Measurements from ENCODE around the gene AP2A1. TPM values are rescaled to one million over a fixed set of nuclear protein-coding genes. Genes with fewer than 3 reads are reported as not detected.
A peak's percentile ranks its signal among the peaks of the same experiment; 100 is the strongest.

Gene AP2A1
- total RNA-seq, 1 experiment from 2014 or later: 119 TPM

- Mint-ChIP-seq H3K27ac (no peak overlapping the region; the same call in 1 of the 2 replicates), H3K36me3 (peaks cover 21% of the 10 kb centered on the region), H3K27me3 (ENCODE audit: low read depth) (peaks cover 3% of the 10 kb centered on the region; the same call in 1 of the 2 replicates), H3K9me3 (peaks cover 10% of the 10 kb centered on the region), H3K4me3 (peak overlapping the region; percentile 29), H3K4me1 (peaks cover 22% of the 10 kb centered on the region)
- POLR2A ChIA-PET: interaction anchor here (2.6 kb wide), 1 partner anchor 20 kb away, joined by 13 read pairs; no protein-coding TSS in a partner anchor
- no peak for TF ChIP-seq E2F4 (CRISPR knock-in tag; IDR thresholded peaks at IDR 0.05; ENCODE audit: borderline replicate concordance, low read depth)
- TF ChIP-seq IRF1 (CRISPR knock-in tag; IDR thresholded peaks at IDR 0.05): no peak
- TF ChIP-seq CDX4 (CRISPR knock-in tag; IDR thresholded peaks at IDR 0.05; ENCODE audit: borderline replicate concordance): no peak
- no peak for TF ChIP-seq SP1 (CRISPR knock-in tag; conservative IDR thresholded peaks at IDR 0.05)
- no peak for TF ChIP-seq ARID4B (CRISPR knock-in tag; IDR thresholded peaks at IDR 0.05; ENCODE audit: borderline replicate concordance)
- CTCF ChIA-PET: interaction anchor here (1.2 kb wide), 1 partner anchor 36 kb away, joined by 4 read pairs; the partner anchor contains the start of gene FUZ
- DNase-seq (ENCODE audit: low spot score) (no peak), ATAC-seq (no peak)
These were observed 82.1 kb downstream of the AP2A1 start for GRCh38 chr19:49848938-49849337.

GRCh38 chr19:49849433-49850220 is 82.8 kb downstream of the AP2A1 start:
- ChIA-PET POLR2A (interaction anchor here (1.2 to 2.6 kb wide), 4 partner anchors 12 to 36 kb away, joined by 3 to 13 read pairs (median 6); partner anchors contain the start of gene FUZ), CTCF (interaction anchor here (0.6 to 2.5 kb wide), 6 partner anchors 10 to 98 kb away, joined by 3 to 22 read pairs (median 4); partner anchors contain the start of gene FUZ)
- TF ChIP-seq ETV6 (CRISPR knock-in tag; IDR thresholded peaks at IDR 0.05): no peak
- TF ChIP-seq TCF7 (CRISPR knock-in tag; IDR thresholded peaks at IDR 0.05; ENCODE audit: low read depth): no peak
- TF ChIP-seq MXD4 (CRISPR knock-in tag; IDR thresholded peaks at IDR 0.05; ENCODE audit: borderline replicate concordance): no peak
- no peak for TF ChIP-seq RELA (CRISPR knock-in tag; IDR thresholded peaks at IDR 0.05; ENCODE audit: borderline replicate concordance)
- TF ChIP-seq IRF2 (CRISPR knock-in tag; IDR thresholded peaks at IDR 0.05; ENCODE audit: borderline replicate concordance, low read depth): no peak
- no peak for TF ChIP-seq ZNF512 (CRISPR knock-in tag; IDR thresholded peaks at IDR 0.05; ENCODE audit: borderline replicate concordance)
- TF ChIP-seq SMAD3 (CRISPR knock-in tag; IDR thresholded peaks at IDR 0.05; ENCODE audit: borderline replicate concordance): no peak
- no peak for TF ChIP-seq NR1H2 (CRISPR knock-in tag; IDR thresholded peaks at IDR 0.05)
- no peak for TF ChIP-seq CDX4 (CRISPR knock-in tag; IDR thresholded peaks at IDR 0.05; ENCODE audit: borderline replicate concordance)
- no peak for TF ChIP-seq ZNF232 (CRISPR knock-in tag; IDR thresholded peaks at IDR 0.05)
- no peak for TF ChIP-seq GABPB1 (CRISPR knock-in tag; IDR thresholded peaks at IDR 0.05)
- Mint-ChIP-seq H3K27ac (peak overlapping the region; percentile 95; the same call in 1 of the 2 replicates), H3K4me1 (peaks cover 22% of the 10 kb centered on the region), H3K27me3 (ENCODE audit: low read depth) (peaks cover 3% of the 10 kb centered on the region; the same call in 1 of the 2 replicates), H3K36me3 (peaks cover 21% of the 10 kb centered on the region), H3K4me3 (peak overlapping the region; percentile 86), H3K9me3 (peaks cover 10% of the 10 kb centered on the region)
- DNase-seq (ENCODE audit: low spot score): no peak
- no peak for ATAC-seq
